Retinal pigment epithelial cell (primary cell): ENCODE results near the gene SRPRA.
"Not testable (repeated sequence)": the region's sequence is repeated elsewhere in the genome, so short reads cannot be mapped to it uniquely, and the experiment has no call there.

ENCODE experiments used
- DNase-seq: peaks from one replicate; pipeline ENCODE4 v3.0.0-alpha.2; 2010; ENCODE audit warnings: low read depth
- H3K4me3 ChIP-seq: 2 replicates; pipeline ENCODE4 v1.5.1; 2011; ENCODE audit warnings: mild to moderate bottlenecking, low read length, control low read depth, moderate library complexity
- CTCF ChIP-seq: conservative IDR thresholded peaks from 2 replicates; pipeline ENCODE4 v1.5.1; 2011; ENCODE audit warnings: low read depth, low read length, control low read depth, inconsistent platforms

SRPRA gene

GRCh38 chr11:126311401-126312291, 43.0 kb upstream of the SRPRA start:
- TF ChIP-seq CTCF, result no peak
- H3K4me3 ChIP-seq, result no peak overlapping the region
- DNase-seq, result no peak

GRCh38 chr11:126310992-126311310, 42.3 kb upstream of the SRPRA start:
- DNase-seq, result no peak
- TF ChIP-seq CTCF, result no peak
- H3K4me3 ChIP-seq, result no peak overlapping the region

GRCh38 chr11:126310200-126310991, 41.7 kb upstream of the SRPRA start:
- H3K4me3 ChIP-seq, result no peak overlapping the region
- no peak for DNase-seq
- peak; percentile 92 for TF ChIP-seq CTCF

- not testable (repeated sequence) for DNase-seq, H3K4me3 ChIP-seq
Measured at GRCh38 chr11:126308771-126309170, 40.1 kb upstream of the SRPRA start.

- H3K4me3 ChIP-seq, result no peak overlapping the region
- no peak for DNase-seq
- no peak for TF ChIP-seq CTCF
Measured at GRCh38 chr11:126308271-126308671, 39.6 kb upstream of the SRPRA start.

GRCh38 chr11:126307706-126308105, 39.0 kb upstream of the SRPRA start:
- TF ChIP-seq CTCF, result peak; percentile 66
- DNase-seq, result no peak
- H3K4me3 ChIP-seq, result no peak overlapping the region

- no peak for DNase-seq
Measured at GRCh38 chr11:126305699-126306098, 37.0 kb upstream of the SRPRA start.

More at GRCh38 chr11:126305699-126306098, 37.0 kb upstream of the SRPRA start:
- no peak for TF ChIP-seq CTCF
- H3K4me3 ChIP-seq, result no peak overlapping the region
